Stimulated activated CD4-positive, alpha-beta T cell treated with anti-CD3 and anti-CD28 coated beads, Interleukin-4, amount 100 ng/mL, for 1 hour (primary cell): ENCODE measurements around the gene TMEM131.
A peak's percentile ranks its signal among the peaks of the same experiment; 100 is the strongest.

Experiments used
- DNase-seq: peaks from one replicate; pipeline ENCODE4 v3.0.0-alpha.2; 2020

Gene TMEM131

DNA sequence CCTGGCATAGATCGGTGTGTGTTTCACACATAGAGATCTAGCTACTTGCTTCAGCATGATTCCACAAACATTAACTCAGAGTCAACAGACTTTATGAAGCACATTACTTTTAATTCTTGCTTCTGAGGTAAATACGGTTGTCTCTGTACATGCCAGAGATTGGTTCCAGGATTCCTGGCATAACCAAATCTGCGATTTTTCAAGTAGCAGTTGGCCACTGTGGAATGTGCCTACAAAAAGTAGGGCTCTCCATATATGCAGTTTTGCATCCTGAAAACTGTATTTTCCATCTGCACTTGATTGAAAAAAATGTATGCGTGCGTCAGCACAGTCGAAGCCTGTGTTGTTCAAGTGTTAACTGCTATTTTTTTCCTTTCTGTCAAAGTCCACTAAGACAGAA, 197.3 kb downstream of the TMEM131 start:
- no peak for DNase-seq

DNA sequence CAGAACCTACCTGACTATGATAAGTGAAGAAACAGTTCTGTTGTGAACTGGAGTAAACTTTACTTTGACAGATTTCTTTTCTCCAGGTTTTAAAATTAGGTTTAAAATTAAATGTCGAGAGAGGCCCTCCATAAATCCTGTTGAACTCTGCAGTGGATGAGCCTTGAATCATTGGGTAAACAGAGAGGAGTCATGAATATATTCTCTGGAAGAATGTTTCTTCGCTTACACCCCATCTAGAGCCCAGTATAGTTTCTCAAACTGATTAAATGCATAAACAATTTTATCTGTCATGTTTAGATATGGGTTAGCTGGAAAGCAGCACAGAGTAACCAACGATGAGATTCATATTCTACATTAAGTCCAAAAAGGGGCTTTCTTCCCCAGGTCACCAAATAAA, 198.4 kb downstream of the TMEM131 start:
- no peak for DNase-seq

DNA sequence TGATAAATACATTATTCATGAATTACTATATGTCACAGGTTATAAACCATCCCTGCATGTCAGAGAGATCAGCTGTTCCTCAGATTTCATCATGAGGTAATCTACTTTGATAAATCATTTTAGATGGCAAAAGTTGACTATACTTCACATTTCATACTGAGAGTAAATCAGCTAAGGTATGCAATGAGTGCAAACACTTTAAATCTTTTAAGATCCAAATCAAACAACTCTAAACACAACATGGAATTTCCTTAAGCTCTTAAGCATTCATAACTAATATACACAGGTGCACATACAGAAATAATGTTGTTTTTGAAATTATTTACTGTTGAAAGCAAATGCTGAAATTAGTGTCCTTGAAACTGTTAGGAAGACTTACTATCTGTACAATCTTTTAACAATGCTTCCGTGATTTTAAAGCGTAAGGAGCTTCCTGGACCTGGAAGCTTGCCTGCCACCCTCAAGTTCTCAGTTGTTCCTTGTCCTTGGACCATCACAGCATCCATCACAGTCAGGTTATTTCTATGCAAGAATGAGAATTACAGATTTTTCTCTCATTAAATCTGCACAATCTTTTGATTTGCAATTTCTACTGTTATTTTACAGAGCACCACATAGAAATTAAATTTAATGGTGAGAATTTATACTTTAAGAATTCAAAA, 199.2 kb downstream of the TMEM131 start:
- DNase-seq = no peak

DNA sequence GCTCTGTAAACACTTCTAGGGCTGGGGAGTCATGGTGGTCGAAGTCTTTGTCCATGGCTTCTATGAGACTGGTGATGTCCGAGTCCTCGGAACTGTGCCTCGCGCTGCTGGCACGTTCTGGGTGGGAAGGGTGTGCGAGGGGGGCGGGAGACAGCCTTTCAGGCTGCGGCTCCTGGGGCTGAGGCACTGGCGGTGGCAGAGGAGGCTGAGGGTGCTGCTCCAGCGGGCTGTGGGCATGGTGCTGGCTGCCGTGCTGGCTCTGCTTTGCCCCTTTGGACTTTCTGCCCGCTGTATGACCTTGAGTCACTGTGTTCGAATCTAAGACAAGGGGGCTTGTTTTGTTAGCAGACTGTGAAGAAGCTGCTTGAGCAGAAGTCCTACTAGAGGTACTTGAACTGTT, 203.3 kb downstream of the TMEM131 start:
- no peak for DNase-seq

DNA sequence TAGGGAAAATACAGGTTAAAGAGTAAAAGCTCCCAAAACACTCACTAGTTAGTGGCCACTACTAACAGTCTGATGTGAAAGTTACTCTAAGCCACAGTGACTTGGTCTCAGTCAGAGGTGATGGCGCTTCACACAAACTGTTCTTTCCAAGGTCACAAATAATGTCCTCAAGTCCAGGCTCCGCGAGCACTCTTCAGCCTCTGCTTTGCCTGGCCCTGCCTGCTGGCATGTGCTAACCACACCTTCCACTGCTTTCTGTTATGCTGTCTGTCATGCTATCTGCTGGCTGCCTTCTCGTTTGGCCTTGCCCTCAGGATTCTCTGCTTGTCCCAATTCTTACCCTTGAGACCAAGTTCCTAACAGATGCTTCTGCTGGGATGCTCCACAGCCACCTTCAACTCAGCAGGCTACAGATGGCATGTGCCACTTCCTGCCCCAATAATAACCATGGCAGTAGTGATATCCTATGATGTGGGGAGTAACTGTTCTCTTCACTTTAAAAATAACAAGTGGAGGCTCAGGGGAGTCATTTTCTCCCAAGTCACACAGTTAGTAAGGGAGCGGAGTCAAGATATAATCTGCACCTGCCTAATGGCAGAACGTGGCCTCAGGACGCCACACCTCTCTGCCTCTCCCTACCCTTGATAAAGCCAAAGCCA, 206.6 kb downstream of the TMEM131 start:
- no peak for DNase-seq

DNA sequence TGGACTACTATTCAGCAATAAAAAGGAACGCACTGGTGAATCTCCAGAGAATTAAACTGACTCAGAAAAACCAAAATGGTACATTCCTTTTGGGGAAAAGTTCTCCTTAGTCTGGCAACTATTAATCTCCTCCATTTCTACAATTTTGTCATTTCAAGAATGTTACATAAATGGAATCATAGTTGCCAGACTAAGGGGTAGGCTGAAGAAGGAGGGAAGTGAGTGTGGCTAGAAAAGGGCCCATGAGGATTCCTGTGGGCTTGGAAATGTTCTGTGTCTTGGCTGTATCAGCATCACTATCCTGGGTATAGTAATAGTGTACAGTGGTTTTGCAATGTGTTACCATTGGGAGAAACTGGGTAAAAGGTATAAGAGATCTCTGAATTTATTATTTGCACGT, 209.9 kb downstream of the TMEM131 start:
- DNase-seq = no peak

DNA sequence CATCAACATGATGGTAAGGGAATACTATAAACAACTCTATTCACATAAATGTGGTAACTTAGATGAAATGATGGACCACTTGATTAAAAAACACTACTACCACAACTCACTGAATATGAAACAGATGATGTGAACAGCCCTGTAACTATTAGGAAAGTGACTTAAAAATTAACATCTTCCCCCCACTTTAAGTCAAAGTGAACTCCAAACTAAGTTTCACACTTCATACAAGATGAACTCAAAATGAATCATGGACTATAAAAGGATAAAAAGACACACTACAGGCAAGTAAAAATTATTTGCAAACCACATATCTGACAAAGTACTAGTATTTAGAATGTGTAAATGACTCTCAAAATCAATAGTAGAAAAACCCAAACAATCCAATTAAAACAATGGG, 210.8 kb downstream of the TMEM131 start:
- DNase-seq = no peak

DNA sequence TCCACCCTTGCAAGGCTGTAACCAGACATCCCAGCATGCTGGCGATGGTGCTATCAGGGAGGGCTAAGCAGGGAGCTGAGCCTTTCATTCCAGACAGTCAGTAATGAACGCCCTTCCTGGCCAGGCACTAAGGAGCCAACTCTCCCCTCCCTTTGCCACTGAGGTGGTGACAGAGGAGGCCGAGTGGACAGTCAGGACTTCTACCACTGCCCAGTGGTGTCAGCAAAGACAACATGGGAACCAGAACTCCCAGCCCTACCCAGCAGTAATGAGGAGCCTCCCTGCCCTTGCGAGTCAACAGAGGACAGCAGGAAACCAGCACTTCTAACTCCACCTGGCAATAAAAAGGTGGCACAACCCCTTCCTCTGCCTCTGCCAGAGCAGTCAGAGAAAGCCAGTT, 213.8 kb downstream of the TMEM131 start:
- no peak for DNase-seq

DNA sequence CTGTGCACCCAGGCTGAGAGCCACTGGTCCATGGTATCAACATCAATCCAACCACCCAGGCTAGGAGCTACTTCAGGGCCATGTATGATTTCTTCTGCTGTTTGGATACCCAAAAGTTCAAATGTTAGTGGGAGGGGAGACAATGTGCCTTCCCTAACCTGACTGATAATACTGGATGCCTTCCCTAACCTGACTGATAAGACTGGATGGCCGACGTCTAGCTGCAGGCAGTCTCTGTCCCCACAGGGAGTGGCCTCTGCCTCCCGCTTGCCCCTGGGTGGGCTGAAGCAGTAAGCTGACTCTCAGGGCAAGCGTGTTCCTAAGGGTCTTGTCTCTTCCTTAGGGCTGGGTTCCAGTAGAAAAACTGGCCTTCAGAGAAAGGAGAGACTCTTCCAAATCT, 216.6 kb downstream of the TMEM131 start:
- DNase-seq = no peak

DNA sequence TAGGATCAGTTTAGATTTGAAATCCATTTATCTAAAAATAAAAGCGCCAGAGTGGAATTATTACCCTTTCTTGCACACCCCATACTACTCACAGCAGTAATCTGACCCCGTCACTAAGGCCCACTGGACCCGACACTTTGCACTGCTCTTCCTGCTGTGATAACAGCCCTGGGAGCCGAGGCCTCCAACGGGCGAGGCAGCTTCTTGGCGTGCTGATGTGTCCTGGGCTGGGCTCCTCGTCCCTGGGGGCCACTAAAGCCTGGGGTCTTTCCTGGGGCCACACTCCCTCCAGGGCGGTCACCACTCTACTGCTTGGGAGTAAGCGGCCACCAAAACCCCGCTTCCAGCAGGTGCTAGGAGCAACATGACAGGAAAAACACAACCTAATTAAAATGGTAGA, 220.7 kb downstream of the TMEM131 start:
- DNase-seq = no peak

DNA sequence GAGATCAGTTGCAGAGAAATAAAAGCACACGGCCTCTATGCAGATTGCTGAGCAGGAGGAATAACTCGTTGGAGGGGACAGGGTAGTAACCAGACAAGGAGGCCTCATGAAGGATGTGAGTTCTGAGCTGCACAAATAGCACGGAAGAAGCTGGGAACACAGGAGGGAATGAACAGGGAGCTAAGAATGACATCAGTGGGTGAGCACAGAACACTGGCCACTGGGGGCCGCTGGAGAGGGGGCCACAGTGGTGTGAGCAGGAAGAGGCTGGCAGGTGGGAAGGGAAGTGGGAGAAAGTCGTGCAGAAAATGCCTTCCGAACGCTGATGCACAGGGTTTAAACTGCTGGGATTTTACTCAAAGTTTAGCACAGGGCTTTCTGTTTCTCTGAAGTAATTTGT, 221.3 kb downstream of the TMEM131 start:
- DNase-seq = no peak

DNA sequence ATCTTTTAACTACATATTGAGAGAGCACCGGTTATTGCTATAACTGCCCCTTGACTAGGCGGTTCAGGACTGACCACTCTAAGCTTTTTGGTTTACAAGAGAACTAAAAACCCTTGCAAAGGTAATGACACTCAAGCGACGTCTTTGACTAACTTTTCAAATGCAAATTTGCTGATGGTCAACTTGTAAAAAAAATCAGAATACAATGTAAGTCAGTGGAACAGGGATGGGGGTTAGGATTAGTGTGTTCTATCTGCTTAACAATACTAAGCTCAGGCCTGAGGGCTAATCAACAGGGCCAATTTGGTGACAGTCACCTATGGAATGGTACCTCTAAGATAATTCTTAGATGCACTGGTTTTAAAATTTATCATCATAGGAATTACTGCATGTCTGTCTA, 225.3 kb downstream of the TMEM131 start:
- no peak for DNase-seq

DNA sequence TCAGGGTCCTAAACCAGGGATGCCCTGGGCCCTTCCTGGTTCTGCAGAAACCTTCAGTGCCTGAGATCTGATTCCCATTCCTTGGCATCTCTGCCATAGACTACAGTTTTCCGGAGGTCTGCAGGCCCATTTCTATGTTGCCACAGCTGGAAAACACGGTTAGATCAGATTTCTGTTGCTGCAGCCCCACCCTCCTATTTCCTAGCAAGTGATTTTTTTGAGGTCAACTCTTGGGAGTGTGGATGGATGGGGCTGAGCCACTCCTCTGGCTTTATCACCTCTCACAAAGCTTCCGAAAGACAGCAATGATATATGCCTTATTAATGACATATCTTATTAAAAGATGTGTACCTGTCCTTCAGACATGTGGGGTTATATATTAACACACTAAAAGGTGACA, 226.0 kb downstream of the TMEM131 start:
- DNase-seq = no peak

DNA sequence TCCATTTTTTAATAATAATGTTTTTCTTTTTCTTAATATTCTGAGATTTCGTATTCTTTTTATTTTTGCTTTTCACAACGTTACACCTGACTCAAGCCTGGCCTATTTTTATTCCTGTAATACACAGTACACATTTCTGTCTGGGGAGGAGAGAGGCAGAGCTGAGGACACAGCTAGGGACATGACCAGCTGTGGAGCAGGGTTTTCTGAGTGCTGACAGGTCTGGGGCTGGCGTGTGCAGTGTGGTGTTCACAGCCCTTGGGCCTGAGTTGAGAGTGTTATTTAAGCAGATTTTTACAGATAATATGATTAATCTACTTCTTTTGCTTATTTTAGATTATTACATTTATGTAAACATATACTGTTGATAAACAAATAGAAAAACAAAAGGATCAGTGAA, 226.4 kb downstream of the TMEM131 start:
- no peak for DNase-seq

DNA sequence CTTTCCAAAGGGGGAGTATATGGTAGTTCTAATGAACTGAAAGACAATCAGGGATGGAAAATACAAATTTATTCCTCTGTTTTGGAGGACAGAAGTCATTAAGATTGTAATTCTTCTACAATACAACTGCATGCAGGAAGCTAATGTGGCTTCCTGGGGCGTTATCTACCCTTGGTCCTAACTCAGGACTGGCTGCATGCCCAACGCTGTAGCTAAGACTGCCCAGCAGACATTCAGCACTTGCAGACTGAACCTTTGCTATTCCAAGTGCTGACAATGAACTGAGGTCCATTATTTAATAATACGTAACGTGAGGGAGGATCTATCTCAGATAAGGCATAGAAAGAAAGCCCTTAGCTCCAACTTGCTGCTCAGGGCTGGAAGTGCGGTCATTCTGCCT, 229.2 kb downstream of the TMEM131 start:
- no peak for DNase-seq

DNA sequence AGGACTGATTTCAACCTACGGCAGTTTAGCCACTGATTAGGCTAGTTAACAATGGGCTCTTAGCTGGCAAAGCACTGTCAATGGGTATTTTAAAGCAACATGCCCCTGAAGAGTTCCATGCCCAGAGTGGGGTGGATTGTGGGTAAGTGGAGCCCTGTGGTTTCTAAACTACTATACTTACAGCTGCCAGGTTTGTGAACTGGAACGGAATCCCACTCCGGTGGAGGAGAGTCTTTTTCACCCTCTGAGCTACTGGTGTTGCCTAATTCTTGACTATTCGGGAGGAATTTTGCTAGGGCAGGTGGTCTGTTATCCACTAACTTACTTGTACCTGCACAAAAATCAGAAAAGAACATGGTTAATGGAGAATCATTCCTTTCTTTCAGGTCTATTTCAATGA, 229.8 kb downstream of the TMEM131 start:
- DNase-seq = no peak

DNA sequence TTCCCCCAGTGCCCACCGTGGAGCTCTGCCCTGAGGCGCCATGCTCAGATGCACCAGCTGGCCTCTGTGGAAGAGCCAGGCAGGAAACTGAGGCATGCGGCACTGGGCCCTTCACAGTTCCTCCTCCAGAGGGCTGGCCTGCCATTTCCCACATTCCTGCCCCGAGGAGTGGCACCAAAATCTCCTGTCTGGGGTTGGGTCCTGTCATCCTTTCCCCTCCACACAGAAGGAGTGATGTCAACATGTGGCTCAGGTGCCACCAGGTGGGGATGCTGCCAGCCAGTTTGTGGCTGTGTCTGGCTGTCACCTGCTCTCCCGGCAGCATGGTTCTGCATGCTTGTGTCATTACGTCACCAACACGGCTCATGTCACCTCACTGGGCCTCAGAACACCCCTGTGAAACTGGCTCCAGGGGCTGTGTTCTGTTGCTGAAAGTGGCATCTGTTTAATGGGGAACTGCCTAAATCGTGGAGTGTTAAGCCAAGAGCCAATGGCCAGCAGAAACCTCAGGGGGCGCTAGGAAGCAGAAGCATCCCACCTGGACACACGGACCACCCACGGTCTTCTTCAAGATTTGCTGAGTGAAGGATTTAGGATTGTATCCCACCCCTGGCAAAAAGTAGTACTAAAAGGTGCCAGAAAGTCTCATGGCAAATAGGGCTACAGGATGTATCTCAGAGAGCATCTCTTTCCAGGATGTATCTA, 231.0 kb downstream of the TMEM131 start:
- no peak for DNase-seq

DNA sequence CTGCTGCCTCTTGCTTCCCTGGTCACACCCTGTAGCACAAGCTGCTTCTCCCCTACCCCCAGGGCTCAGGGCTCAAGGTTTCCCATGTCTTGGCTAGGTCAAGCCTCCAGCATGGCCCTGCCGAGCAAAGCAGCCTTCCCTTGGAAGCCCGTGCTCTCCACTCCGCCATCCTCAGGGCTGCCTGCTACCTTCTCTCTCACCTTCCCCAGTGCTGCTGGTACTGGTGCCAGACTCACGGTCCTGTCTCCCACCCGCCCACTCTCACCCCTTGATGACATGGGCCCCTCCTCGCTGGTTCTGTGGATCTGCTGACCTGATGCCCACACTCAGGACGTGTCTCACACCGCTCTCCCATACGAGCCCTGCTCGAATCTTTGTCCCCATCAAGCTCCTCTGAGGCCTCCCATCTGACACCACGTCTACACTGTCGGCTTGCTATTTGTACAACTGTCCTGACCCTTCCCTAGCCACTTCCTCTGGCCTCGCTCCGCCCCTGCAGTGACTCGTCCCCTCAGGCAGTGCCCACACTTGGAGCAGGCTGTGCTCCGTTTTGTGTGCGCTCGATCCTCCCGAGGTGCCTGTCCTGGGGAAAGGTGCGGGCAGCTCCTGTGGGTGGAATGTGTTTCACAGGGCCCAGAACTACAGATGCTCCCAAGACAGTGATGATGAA, 232.4 kb downstream of the TMEM131 start:
- no peak for DNase-seq

DNA sequence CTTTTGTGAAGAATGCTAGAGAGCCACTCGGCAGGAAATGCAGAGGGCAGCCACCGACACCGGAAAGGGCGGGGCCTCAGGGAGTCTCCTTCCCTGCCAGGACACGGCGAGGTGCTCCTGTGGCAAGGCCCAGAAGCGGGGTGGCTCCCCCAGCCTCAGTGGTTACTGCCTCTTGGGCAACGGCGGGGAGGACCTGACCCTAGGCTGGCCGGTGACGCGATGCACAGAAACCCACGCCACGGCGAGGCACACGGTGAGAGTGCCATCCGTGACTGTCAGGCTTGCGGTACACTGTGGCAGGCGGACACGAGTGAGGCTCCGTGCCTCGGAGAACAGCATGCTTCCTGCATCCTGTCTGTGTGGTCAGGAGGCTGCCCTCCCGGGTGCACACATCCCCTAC, 234.6 kb downstream of the TMEM131 start:
- peak; percentile 58 for DNase-seq

DNA sequence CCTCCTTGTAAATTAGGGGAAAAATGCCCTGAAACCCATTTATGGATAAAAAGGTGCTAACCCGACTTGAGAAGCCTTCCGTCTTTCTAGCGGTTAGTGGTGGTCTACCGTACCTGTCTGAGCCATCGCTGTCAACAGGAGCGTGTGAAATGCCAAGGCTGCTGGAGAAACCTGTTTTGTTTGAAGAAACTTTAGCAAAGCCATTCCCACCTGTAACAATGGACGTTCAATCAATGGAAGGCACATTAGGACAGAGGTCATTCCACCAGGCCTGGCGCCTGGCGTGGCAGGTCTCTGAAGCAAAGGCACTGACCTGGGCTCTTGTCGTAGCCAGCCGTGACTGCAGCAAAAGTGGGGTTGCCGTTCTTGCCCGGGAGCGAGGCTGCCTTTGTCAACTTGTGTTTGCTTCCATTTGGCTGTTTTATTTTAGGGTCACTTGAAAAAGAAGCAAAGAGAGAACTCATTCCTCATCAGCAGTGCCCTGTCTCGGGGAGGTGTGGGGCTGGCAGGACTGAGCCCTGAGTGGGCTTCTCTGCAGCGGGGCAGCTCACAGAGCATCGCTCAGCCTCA, 235.2 kb downstream of the TMEM131 start:
- DNase-seq = no peak

DNA sequence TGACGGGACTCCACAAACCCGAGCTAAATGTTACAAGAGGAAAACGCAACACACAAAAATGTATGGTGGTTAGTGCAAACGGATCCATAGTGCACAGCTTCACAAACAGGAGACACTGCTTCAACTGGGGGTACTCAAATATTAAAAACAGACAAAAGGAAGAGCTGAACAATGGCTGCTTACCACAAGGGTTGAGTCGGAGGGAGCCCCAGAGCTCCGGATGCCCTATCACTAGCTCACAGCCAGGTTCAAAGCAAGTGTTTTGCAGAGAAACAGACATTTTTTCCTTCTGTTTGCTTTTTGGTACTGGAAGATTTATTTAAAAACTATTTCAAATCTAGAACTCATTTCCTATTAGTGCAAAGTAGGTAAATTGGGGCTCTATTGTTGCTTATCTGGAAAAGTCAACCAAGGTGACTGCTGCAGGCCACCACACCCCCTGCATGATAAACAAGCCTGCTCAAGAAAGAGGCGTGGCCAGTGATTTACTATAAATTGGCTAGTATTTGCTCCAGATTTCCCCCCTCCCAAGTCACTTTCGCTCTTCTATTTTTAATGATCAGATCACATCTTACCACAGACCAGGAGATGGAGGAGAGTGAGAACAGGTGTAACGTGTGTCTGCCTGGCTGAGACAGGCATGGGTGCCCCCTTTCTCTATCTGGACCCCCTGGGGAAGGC, 235.9 kb downstream of the TMEM131 start:
- no peak for DNase-seq

DNA sequence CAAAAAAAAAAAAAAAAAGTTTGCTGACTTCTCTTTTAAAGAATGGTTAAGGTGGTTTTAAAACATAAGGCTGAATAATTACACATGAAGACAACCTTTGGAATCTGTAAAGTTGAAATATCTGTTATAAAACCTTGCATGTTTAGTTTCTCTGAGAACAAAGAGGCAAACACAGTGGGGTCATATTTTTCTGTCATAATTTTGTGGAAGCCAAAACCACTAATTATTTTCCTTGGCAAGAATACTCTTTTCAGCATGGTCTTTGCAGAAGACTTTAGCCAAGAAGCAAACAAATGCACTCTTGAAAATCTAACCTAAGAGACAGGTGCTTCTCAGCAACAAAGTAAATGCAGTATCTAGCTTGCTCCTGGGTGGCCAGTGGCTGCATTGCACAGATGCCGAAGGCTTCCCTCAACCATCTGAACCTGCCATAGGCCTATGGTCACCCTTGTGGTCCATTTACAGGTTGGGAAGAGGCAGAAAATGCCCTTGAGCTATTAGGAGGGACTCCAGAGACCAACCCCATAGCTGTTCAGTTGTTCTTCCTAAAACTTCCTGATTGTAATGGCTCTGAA, 237.5 kb downstream of the TMEM131 start:
- no peak for DNase-seq

DNA sequence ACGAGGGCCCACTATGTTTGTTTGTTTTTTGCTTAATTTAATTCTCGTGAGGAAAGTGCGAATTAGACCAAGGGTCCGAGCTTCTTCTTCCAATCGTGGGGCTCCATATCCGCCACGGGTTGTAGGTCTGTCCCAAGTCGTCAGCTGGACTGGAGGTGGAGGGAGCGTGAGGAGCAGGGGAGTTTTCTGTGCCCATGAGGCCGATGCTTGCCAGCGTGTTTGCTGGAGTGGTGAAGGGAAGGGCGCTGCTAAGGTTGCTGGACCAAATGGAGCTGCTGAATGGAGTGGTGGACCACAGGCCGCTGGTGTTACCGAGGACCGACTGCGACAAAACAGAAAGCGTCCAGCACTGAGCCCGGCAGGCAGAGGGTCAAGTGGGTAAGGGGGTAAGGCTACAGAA, 238.7 kb downstream of the TMEM131 start:
- DNase-seq = no peak
